ENCODE results near the gene SLC15A1. TPM values are rescaled to one million over a fixed set of nuclear protein-coding genes. Genes with fewer than 3 reads are reported as not detected.

The SLC15A1 gene
- 0.02 to 0.06 TPM (median 0.04 TPM) in 4 of 5 replicates, not detected in the other for total RNA-seq (2022; extraction: Qiagen RNA extraction)

GRCh38 chr13:98752467-98753290 lies at the start of gene SLC15A1:
SLC15A1 (minus strand) TSS chr13:98752672; CDS start chr13:98752598, 74 bp downstream.

Other genes with a start within 250 kb of the SLC15A1 start
- 70.8 to 84.5 TPM (median 82.4 TPM) in 5 replicates for gene STK24, start 175.6 kb downstream of the SLC15A1 start, total RNA-seq (2022; extraction: Qiagen RNA extraction)
- gene DOCK9, start 225.4 kb upstream of the SLC15A1 start, total RNA-seq (2022; extraction: Qiagen RNA extraction): 23.3 to 34.2 TPM (median 27.8 TPM) in 5 replicates